ENCODE results near the gene LAMP5. TPM values are rescaled to one million over a fixed set of nuclear protein-coding genes. Genes with fewer than 3 reads are reported as not detected.

Gene LAMP5
- total and polyA plus RNA-seq, 2 of the 13 experiments (the other 11 are each of a cell fraction or from before 2014, with no cell fraction given), result not detected

GRCh38 chr20:9575836-9576235, 61.4 kb downstream of the LAMP5 start:
- Histone ChIP-seq H2AFZ (ENCODE audit: low read length) (no peak overlapping the region), H3K79me2 (ENCODE audit: insufficient read depth, low read length) (no peaks in the 10 kb centered on the region), H3K9me3 (ENCODE audit: low read length) (no peaks in the 10 kb centered on the region), H3K9ac (ENCODE audit: insufficient read depth, low read depth, low read length) (no peak overlapping the region), H3K4me1 (ENCODE audit: insufficient read depth, low read length) (no peaks in the 10 kb centered on the region), H3K4me3 (replicated peaks in 1 of 3; ENCODE audit: insufficient read depth in 1 of 3, low read depth in 2 of 3, low read length in 3 of 3) (no peak overlapping the region), H4K20me1 (ENCODE audit: insufficient read depth, low read length) (no peaks in the 10 kb centered on the region), H3K36me3 (replicated peaks in 1 of 2; ENCODE audit: control insufficient read depth in 1 of 2, insufficient read depth in 2 of 2, low read length in 2 of 2) (no peaks in the 10 kb centered on the region), H3K4me2 (ENCODE audit: low read depth, low read length) (no peak overlapping the region), H3K27me3 (ENCODE audit: control insufficient read depth in 1 of 2, insufficient read depth in 2 of 2, low read length in 2 of 2) (no peaks in the 10 kb centered on the region), H3K27ac (ENCODE audit: extremely low read length, insufficient read depth, low read length) (no peak overlapping the region)
- FAIRE-seq (no peak), DNase-seq (ENCODE audit: low spot score) (no peak), ATAC-seq (no peak)
- intact Hi-C loops (cut with micrococcal nuclease; ENCODE audit: unreplicated experiment), result loop anchor here (5.0 kb wide), 1 partner anchor 1979 kb away; no protein-coding TSS in a partner anchor
- in situ Hi-C loops (cut with HindIII; ENCODE audit: extremely low pct_ligation_motif_present, low pct_unique_long_range_greater_than_20kb), result no loop called here
- no TSS peak for BruUV-seq (replicated peaks)
- ChIA-PET POLR2A (no interaction called here), CTCF (ENCODE audit: low intra/inter-chr PET ratio, low total read pairs) (no interaction called here)
- WGBS (ENCODE audit: low lambda C conversion rate), result 9% methylated on average over 1 of the region's 1 CpG
- TF ChIP-seq, protein P1, sequence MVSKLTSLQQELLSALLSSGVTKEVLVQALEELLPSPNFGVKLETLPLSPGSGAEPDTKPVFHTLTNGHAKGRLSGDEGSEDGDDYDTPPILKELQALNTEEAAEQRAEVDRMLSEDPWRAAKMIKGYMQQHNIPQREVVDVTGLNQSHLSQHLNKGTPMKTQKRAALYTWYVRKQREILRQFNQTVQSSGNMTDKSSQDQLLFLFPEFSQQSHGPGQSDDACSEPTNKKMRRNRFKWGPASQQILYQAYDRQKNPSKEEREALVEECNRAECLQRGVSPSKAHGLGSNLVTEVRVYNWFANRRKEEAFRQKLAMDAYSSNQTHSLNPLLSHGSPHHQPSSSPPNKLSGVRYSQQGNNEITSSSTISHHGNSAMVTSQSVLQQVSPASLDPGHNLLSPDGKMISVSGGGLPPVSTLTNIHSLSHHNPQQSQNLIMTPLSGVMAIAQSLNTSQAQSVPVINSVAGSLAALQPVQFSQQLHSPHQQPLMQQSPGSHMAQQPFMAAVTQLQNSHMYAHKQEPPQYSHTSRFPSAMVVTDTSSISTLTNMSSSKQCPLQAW (CRISPR knock-in tag; IDR thresholded peaks at IDR 0.05), result no peak
- no peak for TF ChIP-seq ZMYM4 (CRISPR knock-in tag; IDR thresholded peaks at IDR 0.05)
- no peak for TF ChIP-seq ZNF318 (CRISPR knock-in tag; IDR thresholded peaks at IDR 0.05)
- TF ChIP-seq ZBTB43 (CRISPR knock-in tag; conservative IDR thresholded peaks at IDR 0.05), result no peak
- TF ChIP-seq TBL1XR1 (IDR thresholded peaks at IDR 0.05; ENCODE audit: borderline replicate concordance, low read length, partially characterized antibody), result no peak
- no peak for TF ChIP-seq ZNF234 (CRISPR knock-in tag; conservative IDR thresholded peaks at IDR 0.05)
- TF ChIP-seq ZNF3 (CRISPR knock-in tag; IDR thresholded peaks at IDR 0.05), result no peak
- TF ChIP-seq ZNF580 (CRISPR knock-in tag; IDR thresholded peaks at IDR 0.05; ENCODE audit: borderline replicate concordance, low read depth), result no peak
- TF ChIP-seq ZNF891 (CRISPR knock-in tag; IDR thresholded peaks at IDR 0.05), result no peak
- TF ChIP-seq ZNF879 (CRISPR knock-in tag; IDR thresholded peaks at IDR 0.05), result no peak
- no peak for TF ChIP-seq HOXA5 (CRISPR knock-in tag; IDR thresholded peaks at IDR 0.05)
